ENCODE results near the gene PIAS3.

DNA sequence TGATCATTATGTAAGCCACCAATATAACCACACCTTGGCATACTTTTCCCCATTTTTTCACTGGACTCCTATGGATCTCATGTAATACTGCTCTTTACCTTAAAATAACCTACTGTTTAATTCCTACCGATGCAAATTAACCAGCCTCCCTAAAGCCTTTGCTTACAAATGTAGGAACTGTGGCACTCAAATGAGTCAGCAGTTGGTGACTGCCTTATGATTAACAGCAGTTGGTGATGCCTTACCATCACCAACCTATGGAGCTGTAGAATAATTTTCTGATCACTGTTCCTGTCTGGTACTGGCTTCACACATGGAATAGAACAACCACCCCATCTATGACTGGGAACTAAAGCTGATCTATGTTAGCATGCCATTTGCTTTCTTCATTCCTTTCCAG lies 21.2 kb downstream of the PIAS3 start:
- no peak for TF ChIP-seq POLR2A (IDR thresholded peaks at IDR 0.05; ENCODE audit: low read depth)
- no peak for TF ChIP-seq EP300 (IDR thresholded peaks at IDR 0.05)
- TF ChIP-seq POLR2AphosphoS5 (IDR thresholded peaks at IDR 0.05): no peak
